DMS53 treated with DMSO at 0.1 percent for 48 hours (cell line): ENCODE measurements around the gene APBA3.
A peak's percentile ranks its signal among the peaks of the same experiment; 100 is the strongest.

Experiments used
- DNase-seq: peaks from one replicate; lab custom pipeline; 2025; ENCODE audit not compliant: unreplicated experiment; lab: John Stamatoyannopoulos, UW

APBA3 gene, protein sequence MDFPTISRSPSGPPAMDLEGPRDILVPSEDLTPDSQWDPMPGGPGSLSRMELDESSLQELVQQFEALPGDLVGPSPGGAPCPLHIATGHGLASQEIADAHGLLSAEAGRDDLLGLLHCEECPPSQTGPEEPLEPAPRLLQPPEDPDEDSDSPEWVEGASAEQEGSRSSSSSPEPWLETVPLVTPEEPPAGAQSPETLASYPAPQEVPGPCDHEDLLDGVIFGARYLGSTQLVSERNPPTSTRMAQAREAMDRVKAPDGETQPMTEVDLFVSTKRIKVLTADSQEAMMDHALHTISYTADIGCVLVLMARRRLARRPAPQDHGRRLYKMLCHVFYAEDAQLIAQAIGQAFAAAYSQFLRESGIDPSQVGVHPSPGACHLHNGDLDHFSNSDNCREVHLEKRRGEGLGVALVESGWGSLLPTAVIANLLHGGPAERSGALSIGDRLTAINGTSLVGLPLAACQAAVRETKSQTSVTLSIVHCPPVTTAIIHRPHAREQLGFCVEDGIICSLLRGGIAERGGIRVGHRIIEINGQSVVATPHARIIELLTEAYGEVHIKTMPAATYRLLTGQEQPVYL

DNA sequence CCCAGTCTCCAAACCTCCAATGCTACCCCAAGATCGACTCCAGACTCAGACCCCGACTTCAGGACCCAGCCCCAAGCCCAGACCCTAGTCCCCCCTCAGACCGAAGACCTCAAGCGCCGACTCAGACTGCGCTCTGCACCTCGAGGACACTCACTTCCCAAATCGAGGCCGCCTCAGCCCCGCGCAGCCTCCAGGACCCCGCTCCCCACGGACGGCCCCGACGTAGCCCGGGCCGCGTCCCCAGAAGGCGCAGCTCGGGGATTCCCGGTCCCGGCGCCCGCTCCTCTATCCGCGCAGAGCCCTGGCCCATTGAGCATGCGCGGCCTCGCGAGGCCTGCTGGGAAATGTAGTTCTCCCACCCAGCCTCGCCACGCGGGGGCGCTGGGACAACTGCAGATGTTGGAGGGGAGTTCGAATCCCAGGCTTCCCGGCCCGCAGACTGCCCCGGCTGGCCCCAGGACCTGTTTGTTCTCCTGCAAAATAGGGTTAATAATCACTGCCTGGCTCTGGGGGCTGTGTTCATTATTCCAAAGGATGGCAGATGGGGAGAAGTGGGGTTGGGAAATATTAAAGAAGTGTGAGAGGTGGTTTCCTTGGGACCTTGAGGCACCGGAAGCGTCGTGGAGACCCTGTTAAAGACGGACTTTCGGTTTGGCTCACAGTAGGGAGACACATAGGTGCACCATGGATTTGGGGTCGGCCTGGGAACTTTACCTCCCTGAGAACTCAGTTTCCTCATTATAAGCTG lies at the start of gene APBA3:
APBA3 (minus strand) TSS at position 311 of the 748 bp plus-strand sequence. CDS start 1,428 bp downstream, outside the sequence.
- peak; percentile 61 for DNase-seq

DNA sequence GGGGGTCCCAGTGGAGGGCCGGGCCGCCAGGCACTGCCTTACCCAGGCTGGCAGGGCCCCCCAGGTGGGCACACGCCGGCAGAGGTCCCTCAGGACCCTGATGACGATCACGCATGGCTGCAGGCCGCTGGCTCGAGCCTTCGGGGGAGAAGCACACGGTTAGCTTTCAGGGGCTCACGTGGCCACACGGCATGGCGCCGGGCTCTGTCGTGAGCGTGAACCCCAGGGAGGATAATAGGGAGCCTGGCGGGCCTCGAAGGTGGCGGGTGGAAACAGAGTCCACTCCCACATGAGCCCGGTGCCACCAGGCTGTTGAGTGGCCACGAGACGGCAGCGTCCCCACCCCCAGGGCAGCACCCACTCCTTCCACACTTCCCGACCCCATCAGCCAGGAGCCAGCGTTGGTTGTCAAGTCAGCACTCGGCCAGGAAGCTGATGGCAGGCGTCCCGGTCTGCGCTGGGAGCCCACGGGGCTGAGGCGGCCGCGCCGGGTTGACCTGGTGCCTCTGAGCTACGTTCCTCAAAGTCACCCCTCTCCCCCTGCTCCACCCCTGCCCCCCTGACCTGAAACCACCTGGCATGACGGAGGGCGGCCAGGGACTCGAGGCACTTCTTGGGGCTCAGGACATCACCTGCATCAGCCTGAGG lies 49.3 kb upstream of the APBA3 start:
- no peak for DNase-seq

DNA sequence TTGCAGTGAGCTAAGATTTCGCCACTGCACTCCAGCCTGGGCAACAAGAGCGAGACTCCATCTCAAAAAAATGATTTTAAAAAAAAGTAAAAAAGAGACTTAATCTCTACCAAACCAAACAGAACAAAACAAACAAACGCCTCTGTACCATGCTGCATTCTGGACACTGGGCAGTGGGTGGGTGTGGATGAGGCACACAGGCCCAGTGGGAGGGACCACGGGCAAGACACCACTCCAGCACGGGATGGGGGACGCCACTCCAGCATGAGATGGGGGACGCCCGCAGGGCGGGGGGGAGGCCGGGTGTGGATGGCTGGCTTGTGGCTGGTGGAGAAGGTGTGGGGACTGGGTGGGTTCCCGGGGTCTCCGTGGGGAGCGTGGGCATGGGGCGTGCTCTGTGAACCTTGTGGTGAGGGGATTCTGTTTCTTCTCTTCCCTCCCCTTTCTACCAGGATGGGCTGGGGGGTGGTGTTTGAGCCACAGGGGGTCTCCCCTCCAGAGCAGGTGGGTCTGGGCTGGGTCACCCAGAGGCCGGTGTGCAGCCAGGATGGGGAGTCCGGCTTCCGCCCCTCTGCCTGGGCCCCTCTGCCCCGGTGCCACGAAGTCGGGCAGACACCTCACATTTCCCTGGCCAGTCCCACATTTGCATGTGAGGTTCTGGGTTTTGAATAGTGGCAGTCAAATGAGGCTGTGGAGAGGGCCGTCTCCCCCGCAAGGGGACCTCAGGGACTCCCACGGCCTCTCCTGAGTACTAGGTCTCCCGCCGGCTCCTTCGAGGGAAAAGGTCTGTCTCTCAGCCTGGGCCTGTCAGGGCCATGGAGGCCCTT lies 48.6 kb upstream of the APBA3 start:
- no peak for DNase-seq

DNA sequence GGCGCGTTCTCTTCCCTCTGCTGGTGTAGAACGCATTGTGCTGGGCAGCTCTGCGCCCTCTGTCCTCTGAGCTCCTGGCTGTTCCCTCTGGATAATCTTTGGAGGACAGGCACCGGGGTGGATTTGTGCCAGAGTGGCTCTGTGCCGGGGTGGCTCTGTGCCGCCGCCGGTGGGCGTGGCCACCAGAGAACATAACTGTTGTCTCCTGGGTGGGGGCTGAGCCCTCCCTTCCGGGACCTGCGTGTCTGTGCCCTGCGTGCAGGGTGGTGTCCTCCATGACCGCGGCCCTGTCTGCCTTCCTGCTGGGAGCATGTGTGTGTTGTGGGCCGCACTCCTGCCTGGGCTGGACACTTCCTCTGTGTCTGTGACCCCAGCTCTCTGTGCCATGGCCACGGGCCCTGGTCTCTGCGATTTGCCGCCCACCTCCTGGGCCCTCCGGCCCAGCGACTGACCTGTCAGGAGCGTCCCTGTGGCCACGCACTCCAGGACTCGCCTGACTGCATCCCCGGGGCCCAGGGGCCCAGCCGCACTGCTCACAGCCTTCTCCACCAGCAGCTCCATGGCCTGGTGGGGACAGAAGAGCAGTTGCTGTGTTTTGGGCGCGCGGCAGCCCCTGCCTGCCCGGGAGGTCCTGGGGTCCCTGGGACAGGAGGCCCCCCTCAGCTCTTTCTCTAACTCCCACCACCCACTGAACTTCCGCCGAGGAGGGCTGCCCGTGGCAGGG lies 47.1 kb upstream of the APBA3 start:
- no peak for DNase-seq

DNA sequence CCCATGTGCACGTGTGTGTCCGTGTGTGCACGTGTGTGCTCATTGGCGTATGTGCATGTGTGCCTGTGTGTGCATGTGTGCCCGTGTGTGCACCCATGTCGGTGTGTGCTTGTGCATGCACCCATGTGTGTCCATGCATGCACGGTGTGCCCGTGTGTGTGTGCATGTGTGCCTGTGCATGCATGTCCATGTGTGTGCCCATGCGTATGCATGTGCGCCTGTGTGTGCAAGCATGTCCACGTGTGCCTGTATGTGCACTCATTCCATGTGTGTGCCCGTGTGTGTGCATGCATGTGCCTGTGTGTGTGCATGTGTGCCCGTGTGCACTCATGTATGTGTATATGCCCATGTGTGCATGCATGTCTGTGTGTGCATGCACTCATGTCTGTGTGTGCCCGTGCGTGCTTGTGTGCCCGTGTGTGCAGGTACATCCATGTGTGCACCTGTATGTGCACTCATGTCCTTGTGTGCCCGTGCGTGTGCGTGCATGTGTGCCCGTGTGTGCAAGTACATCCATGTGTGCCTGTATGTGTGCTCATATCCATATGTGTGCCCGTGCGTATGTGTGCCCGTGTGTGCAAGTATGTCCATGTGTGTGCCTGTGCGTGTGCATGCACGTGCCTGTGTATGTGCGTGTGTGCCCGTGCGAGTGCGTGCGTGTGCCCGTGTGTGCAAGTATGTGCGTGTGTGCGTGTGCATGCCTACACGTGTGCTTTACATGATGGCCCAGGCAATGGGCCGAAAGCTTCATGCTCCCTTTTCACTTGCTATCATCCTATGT lies 46.3 kb upstream of the APBA3 start:
- no peak for DNase-seq

DNA sequence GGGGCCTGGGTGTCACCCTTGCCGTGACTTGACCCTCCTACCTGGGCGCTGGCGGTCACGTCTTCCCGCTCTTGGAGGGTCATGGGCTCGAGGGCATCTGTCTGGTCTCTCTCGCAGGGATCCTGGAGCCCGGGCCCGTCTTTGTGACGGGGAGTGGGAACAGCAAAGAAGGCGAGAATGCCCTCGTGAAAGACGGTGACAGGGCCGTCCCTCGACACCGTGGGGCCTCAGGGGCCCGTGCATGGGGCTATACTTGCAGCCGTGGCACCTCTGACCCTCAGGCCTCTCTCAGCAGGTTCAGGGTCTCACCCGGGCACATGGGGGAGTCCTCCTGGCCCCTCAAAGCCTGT lies 45.6 kb upstream of the APBA3 start:
- DNase-seq: no peak

DNA sequence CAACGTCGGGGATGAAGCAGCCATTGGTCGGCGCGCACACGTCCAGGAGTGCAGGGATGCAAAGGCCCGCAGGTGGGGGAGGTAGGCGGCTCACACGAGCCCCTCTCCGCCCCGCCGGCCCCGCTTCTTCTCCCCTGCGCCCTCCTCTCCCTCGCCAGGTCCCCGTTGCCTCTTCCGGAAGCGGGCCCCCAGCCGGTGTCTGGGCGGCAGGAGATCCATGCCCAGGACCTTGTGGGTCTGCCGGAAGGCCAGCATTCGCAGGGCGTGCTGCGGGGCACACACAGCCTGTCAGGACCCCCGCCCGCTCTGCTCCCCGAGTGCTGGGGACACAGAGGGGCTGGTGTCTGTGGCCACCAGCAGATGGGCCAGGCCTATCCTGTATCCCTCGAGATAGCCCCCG lies 44.4 kb upstream of the APBA3 start:
- no peak for DNase-seq

DNA sequence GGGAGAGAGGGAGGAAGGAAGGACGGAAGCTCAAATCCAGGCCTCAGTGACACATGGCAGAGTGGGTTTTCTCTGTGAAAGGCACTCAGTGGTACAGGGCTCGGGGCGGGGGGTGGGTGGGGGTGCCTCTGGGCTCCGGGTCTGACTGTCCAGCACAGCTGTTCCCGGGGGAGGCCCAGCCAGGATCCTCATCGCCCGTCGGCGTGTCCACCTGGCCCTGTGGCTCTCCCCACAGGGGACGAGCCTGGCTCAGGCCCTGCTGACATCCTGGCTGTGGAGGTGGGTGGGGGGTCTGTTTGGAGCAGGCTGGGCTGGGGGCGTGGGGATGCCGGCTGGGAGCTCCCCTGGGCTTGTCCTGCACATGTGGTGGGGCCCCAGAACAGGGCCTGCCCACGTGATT lies 42.9 kb upstream of the APBA3 start:
- no peak for DNase-seq

DNA sequence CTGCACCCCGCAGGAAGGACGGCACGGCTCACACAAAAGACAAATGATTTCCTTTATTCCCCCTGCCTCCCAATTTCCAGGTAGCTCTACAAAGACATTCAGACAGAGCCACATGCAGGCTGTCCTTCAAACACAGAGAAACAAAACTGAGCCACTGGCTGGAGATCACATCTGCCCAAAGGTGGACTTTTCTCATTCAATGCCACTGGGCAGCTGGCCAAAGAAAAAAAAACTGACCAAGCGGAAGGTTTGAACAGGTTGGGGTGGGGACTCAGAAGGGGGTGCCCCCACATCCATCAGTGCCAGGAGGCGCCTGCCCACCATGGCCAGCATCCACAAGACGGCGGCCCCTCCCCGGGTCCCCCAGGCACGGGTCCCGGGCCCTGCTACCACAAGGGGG lies 42.5 kb upstream of the APBA3 start:
- no peak for DNase-seq

DNA sequence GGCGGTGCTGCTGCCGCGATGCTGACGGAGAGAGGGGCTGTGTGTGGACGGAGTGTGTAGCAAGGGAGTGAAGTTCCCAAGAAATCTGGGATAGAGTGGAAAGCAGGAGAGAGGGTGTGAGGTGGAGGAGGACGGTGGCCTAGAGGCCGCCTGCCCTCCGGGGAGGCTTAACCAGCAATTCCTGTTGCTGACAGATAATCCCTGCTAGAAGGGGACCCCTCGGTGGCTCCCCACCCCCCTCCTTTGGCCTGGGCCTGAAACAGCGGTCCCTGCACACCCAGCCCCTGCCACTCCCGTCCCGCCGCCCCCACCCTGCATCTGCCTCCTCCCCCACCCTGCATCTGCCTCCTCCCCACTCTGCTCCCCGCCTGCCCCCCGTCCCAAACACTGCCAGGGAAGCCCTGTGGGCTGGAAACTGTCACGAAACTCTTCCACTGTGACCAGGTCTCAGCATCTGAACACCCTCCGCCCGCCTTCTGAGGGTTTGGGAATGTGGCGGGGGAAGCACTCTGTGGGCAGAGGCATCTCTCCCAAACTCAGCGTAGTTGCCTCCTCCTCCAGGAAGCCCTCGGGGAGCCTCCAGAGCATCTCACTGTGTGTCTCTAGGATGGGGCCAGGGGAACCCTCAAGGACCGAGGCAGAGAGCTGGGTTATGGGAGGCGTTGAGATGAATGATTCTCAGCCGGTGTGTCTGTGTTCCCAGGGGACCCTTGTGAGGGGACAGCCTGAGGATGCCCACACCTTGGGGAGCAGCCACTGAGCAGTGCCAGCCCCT lies 41.8 kb upstream of the APBA3 start:
- no peak for DNase-seq

DNA sequence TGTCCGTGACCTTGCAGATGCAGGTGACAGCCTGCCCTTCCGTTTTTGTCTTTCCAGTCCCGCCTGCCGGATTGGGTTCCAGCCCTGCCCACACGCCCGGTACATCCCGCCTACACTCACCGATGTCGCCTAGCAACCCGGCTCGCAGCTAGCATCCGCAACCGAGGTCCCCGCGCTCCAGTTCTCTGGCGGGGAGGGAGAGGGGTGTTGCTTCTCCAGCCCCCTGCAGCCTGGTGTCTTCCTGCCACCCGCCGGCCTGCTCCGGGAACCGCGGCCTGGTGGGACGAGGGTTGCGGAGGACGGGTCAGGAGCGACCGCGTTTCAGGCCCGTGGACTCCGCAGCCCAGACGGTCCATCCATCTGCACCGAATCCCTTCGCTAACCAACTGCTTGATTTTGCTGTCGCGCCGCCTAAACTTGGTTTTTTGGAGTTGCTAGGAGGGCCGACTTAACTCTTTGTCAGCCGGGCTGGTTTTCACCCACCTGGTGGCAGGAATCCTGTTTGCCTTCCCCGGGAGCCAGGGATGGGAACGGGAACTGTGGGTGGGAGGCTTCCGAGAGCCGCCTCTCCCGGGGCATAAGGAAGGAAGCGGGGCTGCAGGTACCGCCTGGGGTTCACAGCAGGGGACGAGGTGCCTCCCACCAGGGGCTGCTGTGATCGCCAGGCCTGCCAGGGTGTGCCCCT lies 40.1 kb upstream of the APBA3 start:
- DNase-seq: no peak

DNA sequence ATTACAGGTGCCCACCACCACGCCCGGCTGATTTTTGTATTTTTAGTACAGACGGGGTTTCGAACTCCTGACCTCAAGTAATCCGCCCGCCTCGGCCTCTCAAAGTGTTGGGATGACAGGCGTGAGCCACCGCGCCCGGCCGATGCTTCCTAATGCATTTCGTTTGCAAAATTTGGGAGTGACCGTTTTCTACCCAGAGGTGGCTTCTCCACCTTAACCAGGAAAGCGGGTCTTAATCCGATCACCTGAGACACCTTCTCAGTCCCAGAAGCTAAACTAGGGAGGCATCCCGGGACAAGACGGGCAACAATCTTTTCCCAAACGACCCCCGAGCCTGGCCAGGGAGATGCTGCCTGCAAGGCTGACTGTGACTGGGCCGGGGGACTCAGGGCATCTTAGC lies 39.5 kb upstream of the APBA3 start:
- no peak for DNase-seq

DNA sequence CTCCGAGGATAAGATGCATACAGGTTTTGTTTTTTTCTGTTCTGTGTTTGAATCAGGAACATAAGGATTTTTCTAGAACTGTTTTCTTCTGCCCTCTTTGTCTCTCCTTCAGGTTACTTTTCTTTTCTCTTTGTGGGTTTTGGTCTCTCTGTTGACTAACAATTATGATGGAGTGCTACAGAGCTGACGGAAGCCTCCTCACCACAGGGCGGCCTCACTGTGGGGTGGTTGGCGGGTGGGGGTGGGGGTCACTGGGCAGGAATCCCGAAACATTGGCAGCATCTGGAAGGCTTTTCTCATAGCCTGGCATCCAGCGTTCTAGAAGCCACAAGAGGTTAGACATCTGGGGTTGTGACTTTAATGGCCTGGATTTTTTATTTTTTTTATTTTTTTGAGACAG lies 36.6 kb upstream of the APBA3 start:
- DNase-seq: no peak

DNA sequence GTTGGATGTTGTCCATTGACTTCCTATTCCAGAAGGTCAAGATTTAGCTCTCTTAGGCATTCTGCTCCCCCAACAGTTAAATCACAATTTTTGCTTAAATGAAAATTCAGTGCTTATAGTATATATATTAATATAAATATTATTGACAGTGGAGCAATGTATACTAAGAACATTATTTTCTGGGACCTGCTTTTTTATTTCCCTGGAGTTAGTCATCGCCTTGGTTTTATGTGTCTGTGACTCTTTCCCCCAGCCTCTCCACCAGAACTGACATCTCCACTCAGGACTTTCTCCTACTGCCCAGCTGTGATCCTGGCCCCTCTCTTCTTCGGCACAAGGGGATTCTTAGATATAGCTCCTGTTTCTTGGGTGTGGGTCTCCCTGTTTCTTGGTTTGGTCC lies 34.9 kb upstream of the APBA3 start:
- no peak for DNase-seq

DNA sequence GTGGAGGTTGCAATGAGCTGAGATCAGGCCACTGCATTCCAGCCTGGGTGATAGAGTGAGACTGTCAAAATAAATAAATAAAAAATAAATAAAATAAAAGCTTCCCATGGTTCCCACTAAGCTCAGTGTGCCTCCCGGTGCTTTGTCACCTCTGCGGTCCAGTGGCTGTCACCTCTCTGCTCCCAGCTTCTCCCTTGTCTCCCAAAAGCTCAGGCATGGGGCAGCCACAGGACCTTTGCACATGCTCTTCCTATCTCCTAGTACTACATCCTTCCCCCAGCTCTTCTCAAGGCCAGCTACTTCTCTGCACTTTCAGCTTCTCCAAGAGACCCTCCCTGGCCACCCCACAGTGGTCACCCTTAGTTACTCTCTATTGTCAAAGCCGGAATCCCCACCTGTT lies 32.3 kb upstream of the APBA3 start:
- DNase-seq: no peak

DNA sequence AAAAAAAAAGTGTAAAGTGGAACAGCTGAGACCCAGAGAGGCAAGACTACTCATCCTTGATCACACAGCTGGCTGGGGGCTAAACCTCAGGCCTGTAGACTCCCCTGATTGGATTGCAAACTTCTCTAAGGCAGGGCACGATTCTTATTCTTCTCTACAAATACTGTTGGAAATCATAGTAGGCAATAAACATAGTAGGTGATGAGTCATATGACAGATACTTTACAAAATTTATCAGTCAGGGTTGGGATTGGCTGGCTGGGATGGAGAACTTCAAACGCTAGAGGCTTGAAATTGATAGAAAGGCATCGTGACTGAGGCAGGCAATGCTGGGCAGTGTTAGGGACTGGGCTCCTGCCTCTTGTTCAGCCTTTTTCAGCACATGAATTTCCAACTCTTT lies 30.6 kb upstream of the APBA3 start:
- no peak for DNase-seq

DNA sequence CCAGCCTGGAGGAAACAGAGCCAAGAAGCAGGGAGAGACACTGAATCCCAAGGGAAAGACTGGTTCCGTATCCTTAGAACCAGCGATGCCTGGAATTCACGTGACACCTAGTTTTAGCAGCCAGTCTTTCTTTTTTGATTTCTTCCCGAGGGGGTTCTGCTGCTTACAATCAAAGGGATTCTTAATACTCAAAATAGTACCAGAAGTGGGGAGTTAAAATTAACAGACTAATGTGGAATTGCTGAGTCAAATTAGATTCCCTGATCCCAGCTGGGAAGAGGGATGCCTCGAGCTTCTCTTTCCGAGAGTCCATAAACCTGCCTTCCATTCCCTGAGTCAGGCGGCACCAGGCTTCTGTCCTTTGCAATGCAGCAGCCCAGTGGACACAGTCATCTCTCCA lies 29.4 kb upstream of the APBA3 start:
- no peak for DNase-seq

DNA sequence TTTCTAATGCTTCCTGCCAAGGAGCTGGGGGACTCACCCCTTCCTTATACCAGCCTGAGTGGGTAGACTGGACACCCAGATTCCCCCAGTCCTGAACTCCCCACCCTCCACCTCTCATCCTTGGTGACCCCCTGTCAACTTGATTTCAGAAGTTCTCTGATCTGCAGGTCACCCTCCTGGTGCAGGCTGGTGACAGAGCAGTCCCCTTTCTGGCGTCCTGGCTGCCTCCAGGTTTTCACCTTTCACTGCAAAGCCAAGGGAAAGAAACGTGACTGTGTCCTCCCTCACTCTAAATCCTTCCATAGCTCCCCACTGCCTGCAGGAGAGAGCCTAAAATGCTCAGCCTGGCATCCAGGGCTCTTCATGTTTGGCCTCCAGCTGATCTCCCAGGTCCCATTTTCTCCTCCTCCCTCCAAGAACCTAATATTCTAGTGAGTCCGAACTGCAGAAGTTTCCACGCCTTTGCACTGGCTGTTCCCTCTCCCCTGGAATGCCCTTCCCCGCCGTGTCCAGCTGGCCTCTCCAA lies 28.8 kb upstream of the APBA3 start:
- no peak for DNase-seq
